Liver (tissue), 9 donors: ENCODE data around the gene RASAL1. TPM values are rescaled to one million over a fixed set of nuclear protein-coding genes. Genes with fewer than 3 reads are reported as not detected.

ENCODE experiments used
- DNase-seq: peaks from one replicate; pipeline ENCODE4 v3.0.0-alpha.2; 2017; ENCODE audit warnings: low spot score
- H3K27ac ChIP-seq, 2 donors: one replicate each; pipeline ENCODE4 v1.7.0; 2013; ENCODE audit warnings: inconsistent platforms in 2 of 2, low read length in 2 of 2, control low read depth in 1 of 2, low read depth in 1 of 2, mild to moderate bottlenecking in 1 of 2
- H3K27me3 ChIP-seq, 4 donors: one replicate each; pipeline versions ENCODE4 v1.6.1 to v1.7.0; 2013; ENCODE audit warnings: low read length in 3 of 4, inconsistent platforms in 1 of 4, mild to moderate bottlenecking in 1 of 4, moderate library complexity in 1 of 4; ENCODE audit not compliant: control insufficient read depth in 4 of 4, insufficient read depth in 4 of 4
- H3K36me3 ChIP-seq, 4 donors: one replicate each; pipeline versions ENCODE4 v1.6.1 to v1.7.0; 2013; ENCODE audit warnings: low read length in 3 of 4, mild to moderate bottlenecking in 3 of 4, low read depth in 1 of 4, moderate library complexity in 1 of 4; ENCODE audit not compliant: control insufficient read depth in 4 of 4, insufficient read depth in 3 of 4
- H3K4me1 ChIP-seq, 4 donors: one replicate each; pipeline versions ENCODE4 v1.6.1 to v1.7.0; 2013; ENCODE audit warnings: low read length in 3 of 4, mild to moderate bottlenecking in 3 of 4, moderate library complexity in 1 of 4; ENCODE audit not compliant: control insufficient read depth in 4 of 4, insufficient read depth in 4 of 4
- H3K4me3 ChIP-seq, 3 donors: one replicate each; pipeline versions ENCODE4 v1.6.1 to v1.7.0; 2013; ENCODE audit warnings: low read length in 3 of 3, control low read depth in 1 of 3, low read depth in 1 of 3, mild to moderate bottlenecking in 1 of 3
- H3K9ac ChIP-seq, 2 donors: one replicate each; pipeline ENCODE4 v1.7.0; 2013; ENCODE audit warnings: low read length in 2 of 2, mild to moderate bottlenecking in 2 of 2, moderate library complexity in 2 of 2, control low read depth in 1 of 2, low read depth in 1 of 2
- H3K9me3 ChIP-seq, 4 donors: one replicate each; pipeline versions ENCODE4 v1.6.1 to v1.7.0; 2013; ENCODE audit warnings: low read length in 3 of 4; ENCODE audit not compliant: control insufficient read depth in 4 of 4
- ATF3 ChIP-seq: IDR thresholded peaks from 2 replicates; pipeline ENCODE4 v1.6.1; 2016; ENCODE audit warnings: antibody characterized with exemption
- CTCF ChIP-seq: fragments of 150-350 bp; IDR thresholded peaks from 2 replicates; pipeline ENCODE4 v1.5.1; 2017; ENCODE audit warnings: improper control_type of control experiment, low read depth, low read length; ENCODE audit not compliant: missing input control
- EGR1 ChIP-seq, 2 donors: IDR thresholded peaks; 2 replicates each; pipeline ENCODE4 v1.6.1; 2016 to 2018; ENCODE audit warnings: antibody characterized with exemption in 2 of 2, low read depth in 2 of 2
- FOXA1 ChIP-seq: IDR thresholded peaks from 2 replicates; pipeline ENCODE4 v1.6.1; 2016; ENCODE audit warnings: antibody characterized with exemption
- FOXA2 ChIP-seq: IDR thresholded peaks from 2 replicates; pipeline ENCODE4 v1.6.1; 2016; ENCODE audit warnings: antibody characterized with exemption
- GABPA ChIP-seq, 2 donors: IDR thresholded peaks in 1 of 2; conservative IDR thresholded peaks in 1 of 2; 2 replicates each; pipeline ENCODE4 v1.6.1; 2016; ENCODE audit warnings: antibody characterized with exemption in 2 of 2, mild to moderate bottlenecking in 1 of 2, moderate library complexity in 1 of 2
- HNF4A ChIP-seq, 2 donors: conservative IDR thresholded peaks; 2 replicates each; pipeline ENCODE4 v1.6.1; 2016; ENCODE audit warnings: antibody characterized with exemption in 2 of 2, mild to moderate bottlenecking in 2 of 2
- HNF4G ChIP-seq: IDR thresholded peaks from 2 replicates; pipeline ENCODE4 v1.6.1; 2016; ENCODE audit warnings: antibody characterized with exemption
- JUND ChIP-seq, 2 donors: IDR thresholded peaks; 2 replicates each; pipeline ENCODE4 v1.6.1; 2016; ENCODE audit warnings: antibody characterized with exemption in 2 of 2
- MAX ChIP-seq: IDR thresholded peaks from 2 replicates; pipeline ENCODE4 v1.6.1; 2016; ENCODE audit warnings: antibody characterized with exemption
- NR2F2 ChIP-seq: IDR thresholded peaks from 2 replicates; pipeline ENCODE4 v1.6.1; 2016; ENCODE audit warnings: antibody characterized with exemption
- RAD21 ChIP-seq, 2 donors: IDR thresholded peaks; 2 replicates each; pipeline ENCODE4 v1.6.1; 2016; ENCODE audit warnings: antibody characterized with exemption in 2 of 2, mild to moderate bottlenecking in 2 of 2
- REST ChIP-seq: IDR thresholded peaks from 2 replicates; pipeline ENCODE4 v1.6.1; 2016; ENCODE audit warnings: antibody characterized with exemption, mild to moderate bottlenecking
- RXRA ChIP-seq, 2 donors: IDR thresholded peaks; 2 replicates each; pipeline ENCODE4 v1.6.1; 2017 to 2018; ENCODE audit warnings: antibody characterized with exemption in 2 of 2, mild to moderate bottlenecking in 1 of 2
- SP1 ChIP-seq: IDR thresholded peaks from 2 replicates; pipeline ENCODE4 v1.6.1; 2018; ENCODE audit warnings: antibody characterized with exemption, mild to moderate bottlenecking
- TAF1 ChIP-seq: conservative IDR thresholded peaks from 2 replicates; pipeline ENCODE4 v1.6.1; 2016; ENCODE audit warnings: antibody characterized with exemption, mild to moderate bottlenecking
- YY1 ChIP-seq: IDR thresholded peaks from 2 replicates; pipeline ENCODE4 v1.6.1; 2016; ENCODE audit warnings: antibody characterized with exemption, mild to moderate bottlenecking
- ZBTB33 ChIP-seq: IDR thresholded peaks from 2 replicates; pipeline ENCODE4 v1.6.1; 2016; ENCODE audit warnings: antibody characterized with exemption
- WGBS: extraction: QIAGEN DNeasy Blood & Tissue Kit; methylation state at CpG from one replicate; pipeline ENCODE4 v1.1.7; 2013; 5-methylcytosine and 5-hydroxymethylcytosine counted together
- polyA plus RNA-seq, 2 donors: library from polyadenylated mRNA; stranded (reverse) in 1 of 2; unstranded in 1 of 2; fragments of 200-250 nt in 1 of 2; fragments of >200 nt in 1 of 2; fragmentation: Nextera tagmentation in 1 of 2; extraction: Ambion mirVana in 1 of 2; gene quantifications; one replicate each; pipeline versions ENCODE4 v1.2.1 to v1.2.3, GENCODE V29; 2013 to 2015
- total RNA-seq, 2 donors: library from RNA; depleted of rRNA; stranded (reverse); fragments of >200 nt; gene quantifications; one replicate each; pipeline ENCODE4 v1.2.3, GENCODE V29; 2014
- donor health status: healthy.
- donor health status: healthy.
- donor health status: healthy.
- donor health status: healthy.
- donor health status: healthy.

The RASAL1 gene
- total and polyA plus RNA-seq, 4 donors = 0.20 to 0.33 (median 0.26) TPM

- Histone ChIP-seq H3K27ac (no peak overlapping the region), H3K9ac (no peak overlapping the region), H3K4me3 (no peak overlapping the region), H3K27me3 (no peaks in the 10 kb centered on the region), H3K9me3 (no peaks in the 10 kb centered on the region), H3K4me1 (no peaks in the 10 kb centered on the region), H3K36me3 (peaks cover 28 to 76% (median 49%) of the 10 kb centered on the region in 4 donors)
- no peak for DNase-seq
- 97% methylated on average over 13 of the region's 13 CpGs for WGBS
- TF ChIP-seq CTCF (no peak), TAF1 (no peak), MAX (no peak), FOXA2 (no peak), ATF3 (no peak), SP1 (no peak), NR2F2 (no peak), RAD21 (IDR thresholded peaks at IDR 0.05) (no peak), ZBTB33 (no peak), YY1 (no peak), GABPA (IDR thresholded peaks at IDR 0.05 in 1 of 2, conservative IDR thresholded peaks at IDR 0.05 in 1 of 2) (no peak), HNF4A (conservative IDR thresholded peaks at IDR 0.05) (no peak), EGR1 (IDR thresholded peaks at IDR 0.05; ENCODE audit: low read depth in 2 of 2) (no peak), HNF4G (no peak), FOXA1 (no peak), JUND (IDR thresholded peaks at IDR 0.05) (no peak)
Observed at GRCh38 chr12:113169697-113170096, 34.1 kb upstream of the RASAL1 start.

GRCh38 chr12:113167868-113168267, 32.3 kb upstream of the RASAL1 start:
- H3K27me3 ChIP-seq = no peaks in the 10 kb centered on the region

More at GRCh38 chr12:113167868-113168267, 32.3 kb upstream of the RASAL1 start:
- Histone ChIP-seq H3K9ac (no peak overlapping the region), H3K4me1 (no peaks in the 10 kb centered on the region), H3K4me3 (no peak overlapping the region), H3K36me3 (peaks cover 27 to 73% (median 43%) of the 10 kb centered on the region in 4 donors), H3K27ac (no peak overlapping the region), H3K9me3 (no peaks in the 10 kb centered on the region)
- no peak for TF ChIP-seq YY1
- no peak for TF ChIP-seq JUND (IDR thresholded peaks at IDR 0.05)
- TF ChIP-seq FOXA1 = no peak
- TF ChIP-seq NR2F2 = no peak
- no peak for TF ChIP-seq HNF4G
- no peak for TF ChIP-seq HNF4A (conservative IDR thresholded peaks at IDR 0.05)
- TF ChIP-seq TAF1 = no peak
- no peak for TF ChIP-seq ATF3
- no peak for TF ChIP-seq RAD21 (IDR thresholded peaks at IDR 0.05)
- no peak for TF ChIP-seq MAX
- TF ChIP-seq ZBTB33 = no peak
- no peak for TF ChIP-seq EGR1 (IDR thresholded peaks at IDR 0.05; ENCODE audit: low read depth in 2 of 2)
- TF ChIP-seq RXRA (IDR thresholded peaks at IDR 0.05) = no peak
- TF ChIP-seq FOXA2 = no peak
- TF ChIP-seq CTCF = no peak
- TF ChIP-seq REST = no peak
- DNase-seq = no peak
- 96% methylated on average over 10 of the region's 10 CpGs for WGBS
